Stimulated activated CD8-positive, alpha-beta memory T cell treated with anti-CD3 and anti-CD28 coated beads, Interleukin-15, amount 100 ng/mL, for 24 hours (primary cell): ENCODE data around the gene ARHGAP18.

Source experiments
- DNase-seq: peaks from one replicate; pipeline ENCODE4 v3.0.0-alpha.2; 2020; ENCODE audit warnings: low read depth

Gene ARHGAP18

GRCh38 chr6:129719692-129720091 lies 9.7 kb upstream of the ARHGAP18 start:
- DNase-seq, result no peak

- DNase-seq, result no peak
These were observed 7.3 kb upstream of the ARHGAP18 start for GRCh38 chr6:129717277-129717676.

- no peak for DNase-seq
These were observed 3.9 kb upstream of the ARHGAP18 start for GRCh38 chr6:129713806-129714333.

- DNase-seq, result no peak
These were observed 1.3 kb upstream of the ARHGAP18 start for GRCh38 chr6:129711271-129711631.

GRCh38 chr6:129710450-129711270 lies 683 bp upstream of the ARHGAP18 start:
- DNase-seq, result no peak

- DNase-seq, result no peak
These were observed 695 bp downstream of the ARHGAP18 start for GRCh38 chr6:129709196-129709768.

- no peak for DNase-seq
These were observed 1.3 kb downstream of the ARHGAP18 start for GRCh38 chr6:129708496-129709195.

GRCh38 chr6:129707882-129708495 lies 2.0 kb downstream of the ARHGAP18 start:
- no peak for DNase-seq

GRCh38 chr6:129707028-129707427 lies 2.9 kb downstream of the ARHGAP18 start:
- no peak for DNase-seq

- no peak for DNase-seq
These were observed 4.8 kb downstream of the ARHGAP18 start for GRCh38 chr6:129705212-129705611.

- DNase-seq, result no peak
These were observed 5.3 kb downstream of the ARHGAP18 start for GRCh38 chr6:129704708-129705107.

- DNase-seq, result no peak
These were observed 8.1 kb downstream of the ARHGAP18 start for GRCh38 chr6:129701721-129702455.

- no peak for DNase-seq
These were observed 9.3 kb downstream of the ARHGAP18 start for GRCh38 chr6:129700666-129701065.

GRCh38 chr6:129699659-129700058 lies 10.3 kb downstream of the ARHGAP18 start:
- no peak for DNase-seq

GRCh38 chr6:129698430-129698829 lies 11.5 kb downstream of the ARHGAP18 start:
- DNase-seq, result no peak

- DNase-seq, result no peak
These were observed 12.2 kb downstream of the ARHGAP18 start for GRCh38 chr6:129697788-129698187.

GRCh38 chr6:129696843-129697242 lies 13.1 kb downstream of the ARHGAP18 start:
- no peak for DNase-seq

GRCh38 chr6:129696028-129696418 lies 14.0 kb downstream of the ARHGAP18 start:
- DNase-seq, result no peak

GRCh38 chr6:129695373-129696027 lies 14.5 kb downstream of the ARHGAP18 start:
- DNase-seq, result no peak

- no peak for DNase-seq
These were observed 15.9 kb downstream of the ARHGAP18 start for GRCh38 chr6:129694036-129694435.

GRCh38 chr6:129692467-129692866 lies 17.5 kb downstream of the ARHGAP18 start:
- no peak for DNase-seq
